Measurements from ENCODE around the gene PRR18.
"Not testable (repeated sequence)": the region's sequence is repeated elsewhere in the genome, so short reads cannot be mapped to it uniquely, and the experiment has no call there.

PRR18 gene, protein sequence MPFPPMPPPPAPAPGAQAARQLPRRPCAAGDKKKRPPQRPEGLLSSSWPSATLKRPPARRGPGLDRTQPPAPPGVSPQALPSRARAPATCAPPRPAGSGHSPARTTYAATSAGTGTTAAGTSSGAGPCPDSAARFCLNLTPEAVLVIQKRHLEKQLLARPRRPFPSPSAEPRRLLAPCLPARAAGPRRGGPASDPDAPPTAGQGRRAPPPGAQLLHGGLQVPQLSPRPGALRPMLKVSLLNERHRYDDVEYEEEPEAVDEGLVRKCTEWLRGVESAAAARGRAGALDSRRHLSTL

DNA sequence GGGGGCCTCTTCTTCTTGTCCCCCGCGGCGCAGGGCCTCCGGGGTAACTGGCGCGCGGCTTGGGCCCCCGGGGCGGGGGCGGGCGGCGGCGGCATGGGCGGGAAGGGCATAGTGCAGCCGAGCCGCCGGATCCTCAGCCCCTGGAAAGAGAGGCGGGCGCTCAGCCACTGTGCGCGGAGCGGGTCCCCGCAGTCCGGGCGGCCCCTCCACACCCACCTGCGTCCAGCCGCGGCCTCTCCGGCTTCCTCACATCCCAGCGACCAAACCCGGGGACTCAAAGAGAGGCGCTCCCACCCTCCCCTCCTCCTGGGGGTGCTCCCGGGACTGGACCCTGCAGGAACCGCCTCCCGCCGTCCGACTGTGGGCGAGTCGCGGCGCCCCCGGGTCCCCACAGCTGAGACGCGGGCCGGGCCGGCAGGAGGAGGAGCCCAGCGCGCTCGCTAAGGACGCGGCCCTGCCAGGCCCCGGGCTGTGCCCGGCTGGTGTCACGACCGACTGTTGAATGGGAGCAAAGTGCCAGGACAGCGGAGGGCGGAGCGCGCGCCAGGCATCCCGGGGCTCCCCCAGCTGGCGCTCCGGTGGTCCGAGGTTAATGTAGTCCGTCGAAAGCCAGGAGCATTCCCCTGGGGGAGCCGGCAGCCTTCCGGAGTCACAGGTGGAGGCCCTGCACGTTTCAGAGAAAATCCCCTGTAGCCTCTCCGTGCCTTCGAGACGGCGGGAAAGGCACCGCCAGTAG is at the start of gene PRR18:
TSS of gene PRR18 (minus strand) at position 360 of the 736 bp plus-strand sequence. CDS start at position 110, 250 bp downstream.
- DNase-seq (ENCODE audit: low read depth in 2 of 3, low spot score in 1 of 3): no peak

DNA sequence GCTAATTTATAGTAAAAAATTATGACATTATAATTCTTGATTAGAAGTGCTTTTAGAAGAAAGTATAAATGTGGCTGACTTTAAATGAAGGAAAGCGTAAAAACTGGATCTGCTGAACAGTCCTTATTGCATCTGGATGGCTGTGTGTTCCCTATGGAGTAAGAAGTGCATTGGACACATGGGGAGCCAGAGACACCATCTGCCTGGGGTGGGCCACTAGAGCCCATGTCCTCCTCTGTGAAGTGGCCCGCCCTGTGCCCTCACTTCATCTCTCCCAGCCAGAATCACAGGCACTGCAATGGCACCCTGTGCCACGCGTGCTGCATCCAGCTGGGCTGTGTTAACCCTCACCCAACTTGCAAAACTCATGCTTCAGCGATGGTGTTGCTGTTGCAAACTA is 47.4 kb upstream of the PRR18 start:
- DNase-seq (ENCODE audit: low read depth in 2 of 3, low spot score in 1 of 3): no peak

DNA sequence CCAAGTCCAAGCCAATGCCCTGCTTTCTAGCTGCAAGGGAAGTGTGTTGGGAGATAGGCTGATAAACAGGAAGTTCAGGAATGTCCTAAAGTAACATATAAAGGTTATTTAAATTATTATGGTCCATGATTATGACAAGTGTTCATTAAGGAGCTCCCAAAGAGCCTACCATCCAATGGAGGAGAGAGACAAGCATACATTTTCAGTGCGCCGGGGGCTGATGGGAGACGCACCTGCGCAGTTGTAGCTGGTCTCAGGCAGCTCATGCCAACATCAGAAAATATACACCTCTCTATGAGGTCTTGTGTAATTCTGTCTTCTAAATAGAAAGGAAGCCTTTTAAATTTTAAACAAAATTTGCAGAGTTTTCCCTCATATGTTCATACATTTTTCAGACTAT is 46.8 kb upstream of the PRR18 start:
- DNase-seq (ENCODE audit: low read depth in 2 of 3, low spot score in 1 of 3): no peak

DNA sequence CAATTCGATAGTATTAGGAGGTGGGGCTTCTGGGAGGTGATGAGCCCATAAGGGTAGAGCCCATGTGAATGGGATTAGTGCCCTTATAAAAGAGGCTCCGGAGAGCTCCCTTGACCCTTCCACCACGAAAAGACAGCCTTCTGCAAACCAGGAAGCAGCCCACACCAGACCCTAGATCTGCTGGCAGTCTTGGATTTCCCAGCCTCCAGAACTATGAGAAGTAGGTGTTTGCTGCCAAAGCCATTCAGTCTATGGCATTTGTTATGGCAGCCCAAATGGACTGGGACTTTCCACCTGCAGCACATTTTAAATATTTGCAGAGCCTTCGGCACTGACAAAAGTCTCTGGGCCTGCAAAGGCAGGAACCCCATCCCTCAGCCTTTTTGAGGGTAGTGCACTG is 46.0 kb upstream of the PRR18 start:
- no peak for DNase-seq (ENCODE audit: low read depth in 2 of 3, low spot score in 1 of 3)

DNA sequence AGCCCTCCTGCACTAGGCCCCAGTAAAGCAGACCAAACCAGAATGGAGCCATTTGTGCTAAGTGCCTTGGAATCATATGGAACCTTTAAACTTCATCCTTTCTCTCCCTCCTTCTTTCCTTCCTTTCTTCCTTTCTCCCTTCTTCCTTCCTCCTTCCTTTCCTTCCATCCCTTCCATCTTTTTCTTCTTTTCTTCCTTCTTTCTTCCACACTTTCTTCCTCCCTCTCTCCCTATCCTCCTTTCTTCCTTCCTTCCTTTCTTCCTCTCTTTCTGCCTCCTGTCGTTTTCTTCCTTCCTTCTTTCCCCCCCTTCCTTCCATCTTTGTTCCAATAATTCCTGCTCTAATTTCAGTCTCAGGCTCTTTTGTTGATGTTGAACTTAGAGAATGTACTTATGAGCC is 45.3 kb upstream of the PRR18 start:
- DNase-seq (ENCODE audit: low read depth in 2 of 3, low spot score in 1 of 3): no peak

DNA sequence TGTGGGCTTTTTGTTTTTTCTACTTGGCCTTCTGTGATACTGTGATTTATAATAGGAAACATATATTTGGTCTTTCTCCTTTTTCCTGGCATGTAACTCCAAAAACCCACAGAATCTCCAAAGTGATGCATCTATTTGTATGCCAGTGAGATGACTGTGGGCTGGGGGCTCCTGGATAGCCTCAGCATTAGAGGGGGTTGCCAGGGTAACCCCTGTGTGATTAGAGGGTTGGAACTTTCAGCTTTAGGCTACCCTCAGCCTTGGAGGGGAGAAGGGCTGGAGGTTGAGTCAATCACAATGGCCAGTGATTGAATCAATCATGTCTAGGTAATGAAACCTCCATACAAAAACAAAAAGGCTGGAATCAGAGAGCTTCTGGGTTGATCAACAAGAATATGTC is 44.7 kb upstream of the PRR18 start:
- DNase-seq (ENCODE audit: low read depth in 2 of 3, low spot score in 1 of 3): no peak

DNA sequence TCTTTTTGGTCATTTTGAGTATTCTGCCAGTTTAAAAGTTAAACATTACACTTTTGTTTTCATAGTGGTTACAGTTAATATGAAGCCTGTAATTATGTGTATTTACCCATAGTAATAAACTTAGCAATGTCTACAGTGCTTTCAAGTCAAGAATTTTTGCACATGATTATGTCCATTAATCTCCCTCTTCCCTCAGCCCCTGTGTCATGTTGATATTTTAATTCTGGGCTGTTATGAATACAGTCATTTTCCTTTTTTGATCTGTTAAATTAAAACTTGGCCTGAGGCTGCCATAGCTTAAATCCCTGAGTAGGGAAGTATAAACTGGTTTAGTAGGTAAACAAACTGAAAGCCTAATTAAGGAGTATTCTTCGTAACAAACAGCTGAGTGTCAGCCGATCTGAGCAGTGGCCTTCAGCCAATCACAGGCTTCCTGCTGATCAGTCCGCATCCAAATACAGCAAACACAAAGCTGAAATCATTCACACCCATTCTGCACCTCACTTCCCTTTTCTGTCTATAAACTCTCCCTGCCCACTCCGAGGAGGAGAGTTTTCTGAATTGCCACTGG is 43.6 kb upstream of the PRR18 start:
- DNase-seq (ENCODE audit: low read depth in 2 of 3, low spot score in 1 of 3): no peak

DNA sequence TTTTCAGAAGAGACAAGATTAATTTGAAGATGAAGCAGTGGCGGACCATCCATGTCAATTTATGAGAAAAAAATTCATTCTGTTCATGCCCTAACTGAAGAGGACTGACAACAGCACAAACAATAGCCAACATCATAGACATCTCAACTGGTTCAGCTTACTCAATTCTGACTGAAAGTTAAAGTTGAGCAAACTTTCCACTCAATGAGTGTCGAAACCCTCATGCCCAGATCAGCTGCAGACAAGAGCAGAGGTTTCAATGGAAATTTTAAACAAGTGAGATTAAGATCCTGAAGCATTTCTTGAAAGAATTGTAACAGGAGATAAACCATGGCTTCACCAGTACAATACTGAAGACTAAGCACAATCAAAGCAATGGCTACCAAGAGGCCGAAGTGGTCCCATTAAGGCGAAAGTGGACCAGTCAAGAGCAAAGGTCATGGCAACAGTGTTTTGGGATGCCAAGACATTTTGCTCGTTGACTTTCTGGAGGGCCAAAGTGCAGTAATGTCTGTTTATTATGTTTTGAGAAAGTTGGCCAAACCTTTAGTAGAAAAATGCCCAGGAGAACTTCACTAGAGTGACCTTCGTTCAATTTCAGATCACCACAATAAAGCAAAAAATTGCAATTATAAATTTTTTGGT is 40.2 kb upstream of the PRR18 start:
- no peak for DNase-seq (ENCODE audit: low read depth in 2 of 3, low spot score in 1 of 3)

DNA sequence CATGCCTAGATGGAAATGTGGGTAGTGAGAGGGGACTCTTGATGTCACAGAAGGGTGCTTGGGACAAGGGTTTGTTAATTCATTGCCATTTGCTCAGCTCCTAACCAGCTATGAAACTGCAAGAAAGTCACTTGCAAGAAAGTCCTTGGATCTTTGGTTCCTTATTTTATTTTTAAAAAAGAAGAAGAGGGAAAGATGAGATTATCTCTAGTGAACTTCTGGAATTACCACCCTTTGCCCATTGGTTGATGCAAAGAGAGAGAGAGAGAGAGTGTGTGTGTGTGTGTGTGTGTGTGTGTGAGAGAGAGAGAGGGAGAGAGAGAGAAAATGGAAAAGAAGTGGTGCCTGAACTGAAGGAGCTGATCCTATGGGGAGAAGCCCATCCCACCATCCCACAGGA is 38.8 kb upstream of the PRR18 start:
- no peak for DNase-seq (ENCODE audit: low read depth in 2 of 3, low spot score in 1 of 3)

DNA sequence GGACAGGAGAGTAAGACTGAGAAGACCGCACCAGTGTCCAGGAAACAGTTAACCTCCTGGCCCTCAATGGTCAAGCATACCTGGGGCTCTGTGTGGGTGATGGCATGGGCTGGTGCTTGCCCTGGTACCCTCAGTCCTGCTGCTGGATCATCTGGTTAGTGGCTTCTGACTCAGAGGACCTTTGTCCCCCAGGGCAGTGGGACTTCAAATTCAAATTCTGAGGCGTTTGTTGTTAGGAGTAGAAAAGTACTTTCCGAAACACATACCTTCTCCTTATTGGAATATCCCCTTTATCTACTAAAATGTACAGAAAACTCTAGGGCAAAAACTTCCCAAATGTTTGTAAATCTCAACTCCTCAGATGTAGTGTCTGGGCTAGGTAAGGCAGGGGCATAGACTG is 38.3 kb upstream of the PRR18 start:
- DNase-seq (ENCODE audit: low read depth in 2 of 3, low spot score in 1 of 3): no peak

DNA sequence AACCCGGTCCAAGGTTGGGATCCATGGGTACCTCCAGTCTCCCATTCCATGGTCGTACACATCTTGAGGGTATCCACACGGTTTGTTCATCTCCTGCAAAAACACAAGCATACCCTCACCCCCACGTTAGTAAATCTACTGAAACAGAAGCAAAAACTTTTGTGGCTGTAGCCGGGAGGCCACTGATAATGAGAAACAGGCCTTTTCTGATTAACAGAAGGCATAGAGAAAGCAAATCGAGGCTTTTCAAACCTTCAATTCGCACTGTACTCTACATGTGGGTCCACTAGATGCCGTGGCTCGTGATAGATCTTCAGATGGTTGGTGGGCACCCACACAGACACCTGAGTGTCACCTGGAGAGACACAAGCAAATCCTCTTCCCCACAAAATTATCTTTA is 37.5 kb upstream of the PRR18 start:
- DNase-seq (ENCODE audit: low read depth in 2 of 3, low spot score in 1 of 3): not testable (repeated sequence)

DNA sequence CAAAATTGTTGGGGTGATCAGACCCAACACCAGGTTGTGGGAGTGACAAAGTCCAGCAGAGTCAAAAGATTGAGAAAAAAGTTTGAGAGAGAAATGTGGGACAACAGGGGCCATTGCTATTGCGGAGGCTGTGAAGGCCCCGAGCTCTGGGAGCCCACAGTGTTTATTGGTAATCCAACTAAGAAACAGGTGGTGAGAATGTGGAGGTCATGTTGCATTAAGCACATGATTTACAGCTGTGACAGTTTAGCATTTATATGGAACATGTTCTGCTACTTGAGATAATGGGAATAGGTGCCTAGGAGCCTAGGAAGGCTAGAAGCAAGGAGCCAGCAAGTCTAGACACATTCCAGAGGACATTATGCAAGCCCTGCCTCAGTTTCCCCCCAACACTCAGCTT is 36.7 kb upstream of the PRR18 start:
- DNase-seq (ENCODE audit: low read depth in 2 of 3, low spot score in 1 of 3): not testable (repeated sequence)

DNA sequence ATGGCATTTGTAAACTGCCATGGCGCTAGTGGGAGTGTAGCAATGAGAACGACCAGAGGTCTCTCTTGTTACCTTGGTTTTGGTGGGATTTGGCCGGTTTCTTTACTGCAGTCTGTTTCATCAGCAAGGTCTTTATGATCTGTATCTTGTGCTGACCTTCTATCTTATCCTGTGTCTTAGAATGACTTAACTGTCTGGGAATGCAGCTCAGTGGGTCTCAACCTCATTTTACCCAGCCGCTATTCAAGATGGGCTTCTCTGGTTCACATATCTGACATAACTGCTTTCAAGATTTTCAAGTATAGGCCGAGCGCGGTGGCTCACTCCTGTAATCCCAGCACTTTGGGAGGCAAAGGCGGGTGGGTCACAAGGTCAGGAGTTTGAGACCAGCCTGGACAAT is 36.0 kb upstream of the PRR18 start:
- no peak for DNase-seq (ENCODE audit: low read depth in 2 of 3, low spot score in 1 of 3)

DNA sequence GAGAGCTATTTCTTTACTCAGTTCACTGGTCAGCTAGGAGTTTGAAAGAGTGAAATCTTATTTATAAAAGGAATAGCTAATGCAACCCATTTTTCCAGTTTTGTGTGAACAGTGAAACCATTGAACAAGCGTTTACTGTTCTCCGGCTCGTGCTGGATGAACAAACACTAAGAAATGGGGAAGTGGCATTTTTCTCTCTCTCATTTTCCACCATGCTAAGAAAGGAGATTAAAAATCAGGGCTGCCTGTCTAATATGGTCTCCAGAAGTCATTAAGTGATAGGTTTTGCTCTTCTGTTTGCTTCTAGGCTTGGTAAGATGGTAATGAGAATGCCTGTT is 34.9 kb upstream of the PRR18 start:
- DNase-seq (ENCODE audit: low read depth in 2 of 3, low spot score in 1 of 3): no peak

DNA sequence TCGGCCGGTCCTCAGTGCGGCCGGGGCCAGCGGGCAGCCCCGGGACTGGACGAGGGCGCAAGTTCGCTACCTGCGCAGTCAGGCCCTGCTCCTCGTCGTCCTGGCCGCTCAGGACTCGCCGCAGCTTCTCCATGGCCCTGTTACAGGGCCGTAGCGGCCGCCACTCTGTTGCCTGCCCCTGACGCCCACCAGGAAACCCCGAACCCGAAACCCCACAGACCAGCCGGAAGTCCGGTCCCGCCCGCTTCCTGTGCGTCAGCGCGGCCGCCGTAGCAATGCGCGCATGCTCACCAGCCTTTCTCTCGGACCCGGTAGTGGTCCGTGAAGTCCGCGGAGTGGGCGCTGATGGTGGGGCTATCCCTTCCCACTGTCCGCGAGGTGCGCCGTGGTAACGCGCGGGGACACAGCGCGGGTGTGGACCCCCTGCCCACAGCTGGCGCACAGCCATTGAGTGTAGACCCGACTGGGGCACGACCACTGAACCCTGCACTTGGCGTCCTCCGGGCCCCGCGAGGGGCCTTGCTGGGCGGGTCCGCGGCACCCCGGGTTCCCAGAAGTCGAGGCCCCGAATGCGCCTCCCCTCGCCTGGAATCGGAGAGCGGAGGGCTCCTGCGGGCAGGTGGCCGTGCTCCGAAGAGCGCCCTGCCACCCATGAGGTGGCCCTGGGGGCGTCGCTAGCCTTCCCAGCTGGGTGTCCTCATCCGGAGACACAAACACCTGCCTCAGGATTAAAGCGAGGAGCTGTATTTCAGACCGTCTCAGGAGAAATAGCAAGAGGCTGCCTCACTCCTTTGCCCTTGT is 34.4 kb upstream of the PRR18 start, which contains the start of gene SFT2D1:
TSS of gene SFT2D1 (minus strand) at position 197 of the 801 bp plus-strand sequence. CDS start at position 133, 64 bp downstream.
- peak; percentile 65 to 76 (median 68) for DNase-seq (ENCODE audit: low read depth in 2 of 3, low spot score in 1 of 3)

DNA sequence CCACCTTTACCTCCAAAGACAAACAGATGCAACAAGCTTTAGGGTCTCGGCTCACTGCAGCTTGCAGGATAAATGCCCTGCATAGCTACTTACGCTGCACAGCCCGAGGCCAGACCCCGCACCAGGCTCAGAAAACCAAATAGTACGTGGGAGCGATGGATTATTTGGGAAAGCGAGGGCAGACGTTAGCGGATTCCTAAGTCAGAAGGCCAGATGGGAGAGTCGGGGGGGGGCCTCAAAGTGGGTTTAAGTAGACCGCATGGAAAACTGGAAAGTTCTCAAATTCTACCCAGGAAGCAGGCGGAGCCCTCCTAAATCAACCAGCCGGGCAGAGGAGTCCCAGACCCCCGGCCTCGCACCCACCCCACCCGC is 33.8 kb upstream of the PRR18 start:
- no peak for DNase-seq (ENCODE audit: low read depth in 2 of 3, low spot score in 1 of 3)

DNA sequence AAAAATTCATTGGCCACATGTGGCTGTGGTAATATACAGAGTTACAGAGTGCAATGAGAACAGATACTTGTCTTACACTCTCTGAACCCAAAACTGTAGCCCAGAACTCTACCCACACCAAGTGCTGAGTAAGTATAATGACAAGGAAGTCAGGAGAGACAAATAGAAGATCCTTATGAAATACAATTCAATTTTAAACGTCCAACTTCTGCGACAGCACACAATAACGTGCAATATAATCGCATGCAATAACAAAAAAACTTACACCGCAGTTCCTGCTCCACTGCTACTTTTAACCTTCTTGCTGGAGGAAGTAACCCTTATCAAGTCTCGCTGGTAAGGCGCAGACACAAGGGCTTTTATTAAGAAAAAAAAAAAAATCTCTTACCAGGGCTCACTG is 33.3 kb upstream of the PRR18 start:
- DNase-seq (ENCODE audit: low read depth in 2 of 3, low spot score in 1 of 3): no peak

DNA sequence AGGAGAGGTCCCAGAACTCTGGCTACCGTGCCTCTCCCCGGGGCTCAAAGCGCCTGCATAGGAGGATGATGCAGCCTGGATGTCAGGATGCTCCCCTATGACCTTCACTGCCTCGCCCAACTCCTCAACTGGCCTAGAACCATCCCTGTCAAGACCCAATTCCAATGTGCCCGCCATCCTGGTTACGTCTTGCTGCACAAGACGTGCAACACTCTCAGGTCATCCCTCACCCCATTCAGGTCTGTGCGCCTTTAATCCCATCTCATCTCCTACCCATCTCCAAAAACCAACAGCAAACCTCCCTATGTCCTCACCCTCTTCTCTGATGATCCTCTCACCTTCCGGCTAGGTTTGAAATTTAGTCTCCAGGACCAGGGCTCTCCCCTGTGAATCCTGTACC is 30.7 kb upstream of the PRR18 start:
- no peak for DNase-seq (ENCODE audit: low read depth in 2 of 3, low spot score in 1 of 3)

DNA sequence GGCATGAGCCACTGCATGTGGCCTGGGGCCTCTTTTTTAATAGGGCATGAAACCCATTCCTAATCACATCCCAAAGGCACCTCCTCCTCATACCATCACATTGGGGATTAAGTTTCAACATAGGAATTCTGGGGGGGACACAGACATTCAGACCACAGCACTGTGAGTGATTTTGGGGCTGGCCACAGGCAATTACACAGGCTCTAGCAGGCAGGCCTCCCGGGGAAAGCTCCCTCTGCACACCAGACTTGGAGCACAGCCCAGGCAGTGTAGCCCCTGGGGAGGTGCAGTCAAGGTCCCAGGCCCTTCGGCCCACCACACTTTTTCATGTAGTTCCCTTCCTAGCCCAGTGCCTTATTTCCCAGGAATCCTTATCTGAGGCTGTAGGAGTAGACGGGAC is 28.7 kb upstream of the PRR18 start:
- DNase-seq (ENCODE audit: low read depth in 2 of 3, low spot score in 1 of 3): no peak

DNA sequence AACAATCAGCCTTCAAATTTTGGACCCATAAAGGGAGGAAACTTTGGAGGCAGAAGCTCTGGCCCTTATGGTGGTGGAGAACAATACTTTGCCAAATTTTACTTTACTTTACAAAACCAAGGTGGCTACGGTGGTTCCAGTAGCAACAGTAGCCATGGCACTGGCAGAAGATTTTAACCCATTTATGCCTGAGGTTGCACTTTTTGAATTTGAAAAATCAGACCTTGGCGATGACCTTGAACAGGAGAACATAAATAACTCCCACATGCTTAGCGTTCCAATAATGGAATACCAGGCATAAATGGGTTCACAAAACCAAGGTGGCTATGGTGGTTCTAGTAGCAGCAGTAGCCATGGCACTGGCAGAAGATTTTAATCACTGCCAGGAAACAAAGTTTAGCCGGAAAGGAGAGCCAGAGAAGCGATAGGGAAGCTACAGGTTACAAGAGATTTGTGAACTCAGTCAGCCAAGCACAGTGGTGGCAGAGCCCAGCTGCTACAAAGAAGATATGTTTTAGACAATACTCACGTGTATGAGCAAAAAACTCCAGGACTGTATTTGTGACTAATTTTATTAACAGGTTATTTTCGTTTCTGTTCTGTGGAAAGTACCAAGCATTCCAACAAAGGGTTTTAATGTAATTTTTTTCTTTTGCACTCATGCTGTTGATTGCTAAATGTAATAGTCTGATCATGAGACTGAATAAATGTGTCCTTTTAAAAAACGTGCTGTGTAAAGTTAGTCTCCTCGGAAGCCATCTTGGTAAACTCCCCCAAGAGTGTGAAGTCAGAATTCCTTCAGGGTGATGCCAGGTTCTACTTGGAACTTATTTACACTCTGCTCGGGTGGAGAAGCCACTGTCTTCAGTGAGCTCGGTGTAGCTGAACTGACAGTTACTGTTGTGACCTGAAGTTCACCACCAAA is 27.4 kb upstream of the PRR18 start:
- DNase-seq (ENCODE audit: low read depth in 2 of 3, low spot score in 1 of 3): no peak
